NCI-H1436 (cell line): ENCODE data around the gene ZNF311.
"Not testable (repeated sequence)": the region's sequence is repeated elsewhere in the genome, so short reads cannot be mapped to it uniquely, and the experiment has no call there.

ENCODE experiments used
- DNase-seq: peaks from one replicate; lab custom pipeline; 2025; lab: John Stamatoyannopoulos, UW

ZNF311 gene

GRCh38 chr6:28982476-28983266, 22.4 kb downstream of the ZNF311 start:
- no peak for DNase-seq

GRCh38 chr6:28981833-28982475, 23.2 kb downstream of the ZNF311 start:
- DNase-seq: peak; percentile 67

GRCh38 chr6:28981431-28981832, 23.7 kb downstream of the ZNF311 start:
- DNase-seq: peak; percentile 77

- peak; percentile 61 for DNase-seq
Observed at GRCh38 chr6:28980852-28981430, 24.2 kb downstream of the ZNF311 start.

GRCh38 chr6:28980137-28980851, 24.8 kb downstream of the ZNF311 start:
- DNase-seq: no peak

- no peak for DNase-seq
Observed at GRCh38 chr6:28979679-28980078, 25.4 kb downstream of the ZNF311 start.

GRCh38 chr6:28978959-28979561, 26.1 kb downstream of the ZNF311 start:
- no peak for DNase-seq

DNA sequence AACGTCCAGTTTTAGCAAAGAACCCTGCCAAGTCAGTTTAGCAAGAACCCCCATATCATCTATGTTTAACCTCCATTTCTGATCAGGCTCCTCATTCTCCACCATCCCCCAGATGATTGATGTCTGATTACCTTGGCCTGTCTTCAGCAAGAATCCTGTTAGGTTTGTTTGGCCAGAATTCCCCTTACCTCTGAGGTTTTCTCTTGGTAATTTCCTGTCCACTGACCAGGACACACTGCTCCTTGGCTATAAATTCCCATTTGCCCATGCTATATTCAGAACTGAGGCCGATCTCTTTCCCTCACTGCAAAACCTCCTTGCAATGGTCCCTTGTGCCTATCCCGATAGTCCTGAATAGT, 27.0 kb downstream of the ZNF311 start:
- DNase-seq: no peak

DNA sequence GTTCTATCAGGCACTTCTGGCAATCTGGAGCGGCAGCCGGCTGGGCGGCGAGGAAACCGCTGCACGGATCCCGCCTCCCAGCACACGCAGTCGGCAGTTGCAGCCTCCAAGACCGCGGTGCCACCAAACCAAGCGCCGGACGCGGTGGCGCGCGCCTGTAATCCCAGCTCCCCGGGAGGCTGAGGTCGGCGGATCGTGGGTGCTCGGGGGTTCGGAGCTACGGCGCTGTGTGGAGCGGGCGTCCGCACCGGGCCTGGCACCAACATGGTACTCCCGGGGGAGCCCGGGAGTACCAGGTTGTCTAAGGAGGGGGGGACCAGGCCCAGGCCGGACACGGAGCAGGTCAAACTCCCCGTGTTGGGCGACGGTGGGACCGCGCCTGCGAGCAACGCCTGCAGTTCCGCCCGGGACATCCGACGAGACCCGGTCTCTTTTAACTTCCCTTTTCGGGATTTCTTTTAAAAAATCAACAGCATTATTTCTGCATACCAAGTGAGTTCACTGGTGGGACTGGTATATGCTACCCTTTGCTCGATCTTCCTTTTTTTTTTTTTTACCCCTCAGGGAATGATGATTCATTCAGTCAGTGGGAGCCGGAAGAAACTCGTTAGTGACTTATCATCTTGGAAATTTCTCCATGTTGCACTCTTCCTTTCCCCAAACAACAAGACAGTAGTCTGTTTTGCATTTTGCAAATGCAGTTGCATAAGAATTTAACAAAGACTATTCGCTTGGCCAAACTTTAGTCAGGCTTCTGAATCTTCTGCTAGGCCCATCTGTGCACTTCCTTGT, 27.6 kb downstream of the ZNF311 start:
- DNase-seq: no peak

DNA sequence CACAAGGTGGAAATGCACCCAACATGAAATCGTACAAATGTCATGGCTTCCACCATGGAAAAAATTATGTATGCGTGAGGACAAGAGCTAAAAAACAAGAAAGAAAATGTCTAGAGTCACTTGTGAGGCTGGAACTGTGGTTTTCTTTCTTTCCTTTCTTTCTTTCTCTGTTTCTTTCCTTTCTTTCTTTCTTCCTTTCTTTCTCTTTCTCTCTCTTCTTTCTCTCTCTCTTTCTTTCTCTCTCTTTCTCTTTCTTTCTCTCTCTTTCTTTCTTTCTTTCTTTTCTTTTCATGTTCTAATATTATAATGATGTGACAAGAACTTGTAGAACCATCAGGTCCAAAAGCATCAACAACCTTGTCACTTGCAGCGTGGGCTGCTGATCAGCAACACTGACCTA, 28.4 kb downstream of the ZNF311 start:
- DNase-seq: no peak

DNA sequence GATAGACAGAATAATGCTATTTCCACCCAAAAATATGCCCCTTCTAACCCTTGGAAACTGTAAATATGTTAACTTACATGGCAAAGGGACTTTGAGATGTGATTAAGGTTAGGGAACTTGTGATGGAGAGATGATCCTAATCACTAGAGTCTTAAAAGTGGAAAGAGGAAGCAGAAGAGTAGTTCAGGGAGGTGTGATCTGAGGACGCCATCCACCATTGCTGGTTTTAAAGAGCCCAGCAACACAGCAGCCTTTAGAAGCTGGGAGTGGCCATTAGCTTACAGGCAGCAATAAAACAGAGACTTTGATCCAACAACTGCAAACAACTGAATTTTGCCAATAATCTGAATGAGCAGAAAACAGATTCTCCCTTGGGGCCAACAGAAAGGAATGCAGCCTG, 30.6 kb downstream of the ZNF311 start:
- no peak for DNase-seq

GRCh38 chr6:28970056-28970455, 35.1 kb downstream of the ZNF311 start:
- DNase-seq: not testable (repeated sequence)

DNA sequence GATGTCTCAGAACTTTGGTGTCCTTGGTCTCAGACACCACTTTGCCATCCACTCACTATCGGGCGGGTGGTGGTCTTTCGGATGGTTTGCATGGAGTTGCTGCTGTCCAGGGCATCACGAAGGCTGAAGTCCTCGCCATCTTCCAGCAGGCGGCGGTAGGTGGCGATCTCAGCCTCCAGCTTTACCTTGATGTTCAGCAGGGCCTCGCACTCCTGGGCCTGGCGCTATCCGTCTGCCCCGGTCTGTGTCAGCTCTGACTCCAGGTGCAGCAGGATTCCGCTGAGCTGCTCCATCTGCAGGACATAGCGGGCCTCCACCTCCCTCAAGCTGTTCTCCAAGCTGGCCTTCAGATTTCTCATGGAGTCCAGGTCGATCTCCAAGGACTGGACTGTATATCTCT, 36.0 kb downstream of the ZNF311 start:
- no peak for DNase-seq

DNA sequence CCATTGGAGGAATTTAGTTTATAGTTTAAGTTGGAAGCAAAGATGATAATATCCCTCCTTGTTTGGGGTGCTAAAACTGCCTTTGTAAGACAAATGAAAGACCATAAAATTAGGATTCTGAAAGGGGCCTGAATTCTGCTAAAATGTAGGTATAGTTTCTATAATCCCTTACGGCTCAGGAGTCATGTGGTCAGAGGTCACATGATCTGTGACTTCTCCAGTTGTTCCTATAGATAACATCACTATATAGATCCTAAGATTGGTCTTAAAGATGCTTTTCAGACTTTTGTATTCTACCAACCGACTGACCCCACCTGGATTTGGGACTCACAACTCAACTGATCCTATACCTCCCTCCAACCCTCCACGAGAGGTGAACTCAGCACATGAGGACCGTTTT, 36.6 kb downstream of the ZNF311 start:
- DNase-seq: no peak

DNA sequence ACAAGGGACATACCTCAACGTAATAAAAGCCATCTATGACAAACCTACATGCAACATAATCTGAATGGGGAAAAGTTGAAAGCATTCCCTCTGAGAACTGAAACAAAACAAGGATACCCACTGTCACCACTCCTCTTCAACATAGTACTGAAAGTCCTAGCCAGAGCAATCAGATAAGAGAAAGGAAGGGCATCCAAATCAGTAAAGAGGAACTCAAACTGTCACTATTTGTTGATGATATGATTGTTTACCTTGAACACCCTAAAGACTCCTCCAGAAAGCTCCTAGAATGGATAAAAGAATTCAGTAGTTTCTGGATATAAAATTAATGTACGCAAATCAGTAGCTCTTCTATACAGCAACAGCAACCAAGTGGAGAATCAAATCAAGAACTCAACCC, 39.4 kb downstream of the ZNF311 start:
- DNase-seq: no peak

- no peak for DNase-seq
Observed at GRCh38 chr6:28960846-28961500, 44.1 kb downstream of the ZNF311 start.

GRCh38 chr6:28958561-28959243, 46.4 kb downstream of the ZNF311 start:
- not testable (repeated sequence) for DNase-seq

DNA sequence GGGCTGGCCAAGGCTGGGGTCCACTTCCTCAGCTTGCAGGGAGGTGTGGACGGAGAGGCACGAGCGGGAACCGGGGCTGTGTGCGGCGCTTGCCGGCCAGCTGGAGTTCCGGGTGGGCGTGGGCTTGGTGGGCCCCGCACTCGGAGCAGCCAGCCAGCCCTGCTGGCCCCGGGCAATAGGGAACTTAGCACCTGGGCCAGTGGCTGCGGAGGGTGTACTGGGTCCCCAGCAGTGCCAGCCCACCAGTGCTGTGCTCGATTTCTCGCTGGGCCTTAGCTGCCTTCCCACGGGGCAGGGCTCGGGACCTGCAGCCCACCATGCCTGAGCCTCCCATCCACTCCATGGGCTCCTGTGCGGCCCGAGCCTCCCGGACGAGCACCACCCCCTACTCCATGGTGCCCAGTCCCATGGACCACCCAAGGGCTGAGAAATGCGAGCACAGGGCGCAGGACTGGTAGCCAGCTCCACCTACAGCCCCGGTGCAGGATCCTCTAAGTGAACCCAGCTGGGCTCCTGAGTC, 47.3 kb downstream of the ZNF311 start:
- DNase-seq: not testable (repeated sequence)

- no peak for DNase-seq
Observed at GRCh38 chr6:28956331-28956730, 48.8 kb downstream of the ZNF311 start.
